GM19328 (cell line): ENCODE data around the gene CYFIP1.

ENCODE experiments used
- ATAC-seq: cut with Tn5 transposase; IDR thresholded peaks from one replicate; pipeline ENCODE4 v1.9.1; 2021; ENCODE audit warnings: mild to moderate bottlenecking, moderate library complexity; ENCODE audit not compliant: unreplicated experiment

CYFIP1 gene

GRCh38 chr15:22892333-22892732, 87.8 kb downstream of the CYFIP1 start:
- no peak for ATAC-seq

- ATAC-seq, result no peak
Observed at GRCh38 chr15:22891426-22892210, 88.5 kb downstream of the CYFIP1 start.

- ATAC-seq, result no peak
Observed at GRCh38 chr15:22890296-22890695, 89.9 kb downstream of the CYFIP1 start.

DNA sequence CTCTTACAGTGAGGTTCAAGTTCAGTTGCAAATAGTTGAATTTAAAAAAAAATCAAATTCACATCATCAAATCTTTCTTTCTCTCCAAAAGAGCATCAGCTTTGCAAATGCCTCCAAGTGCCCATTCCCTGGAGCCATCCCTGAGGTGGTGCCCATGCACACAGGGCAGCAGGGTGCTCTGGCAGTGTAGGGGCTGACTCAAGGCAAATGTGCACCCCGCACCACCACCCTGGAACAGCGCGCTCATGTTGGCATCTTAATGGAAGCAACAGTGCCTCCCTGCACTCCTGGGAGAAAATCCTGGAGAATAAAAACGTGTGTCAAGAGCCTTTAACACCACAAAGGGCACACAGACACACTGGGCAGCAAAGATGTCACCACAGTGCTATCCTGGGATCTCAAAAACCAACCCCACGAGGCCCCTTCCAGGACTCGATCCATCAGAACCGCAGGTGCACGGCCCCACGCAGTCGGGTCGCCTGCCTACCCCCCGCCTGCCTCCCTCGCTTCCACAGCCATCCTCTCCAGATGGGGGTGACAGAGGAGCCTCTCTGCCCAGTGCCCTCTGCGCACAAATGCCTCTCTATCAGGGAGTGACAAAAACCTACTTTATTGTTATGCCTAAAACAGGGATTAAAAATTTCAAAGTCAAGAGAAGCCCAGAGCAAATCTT, 90.9 kb downstream of the CYFIP1 start:
- ATAC-seq, result no peak

DNA sequence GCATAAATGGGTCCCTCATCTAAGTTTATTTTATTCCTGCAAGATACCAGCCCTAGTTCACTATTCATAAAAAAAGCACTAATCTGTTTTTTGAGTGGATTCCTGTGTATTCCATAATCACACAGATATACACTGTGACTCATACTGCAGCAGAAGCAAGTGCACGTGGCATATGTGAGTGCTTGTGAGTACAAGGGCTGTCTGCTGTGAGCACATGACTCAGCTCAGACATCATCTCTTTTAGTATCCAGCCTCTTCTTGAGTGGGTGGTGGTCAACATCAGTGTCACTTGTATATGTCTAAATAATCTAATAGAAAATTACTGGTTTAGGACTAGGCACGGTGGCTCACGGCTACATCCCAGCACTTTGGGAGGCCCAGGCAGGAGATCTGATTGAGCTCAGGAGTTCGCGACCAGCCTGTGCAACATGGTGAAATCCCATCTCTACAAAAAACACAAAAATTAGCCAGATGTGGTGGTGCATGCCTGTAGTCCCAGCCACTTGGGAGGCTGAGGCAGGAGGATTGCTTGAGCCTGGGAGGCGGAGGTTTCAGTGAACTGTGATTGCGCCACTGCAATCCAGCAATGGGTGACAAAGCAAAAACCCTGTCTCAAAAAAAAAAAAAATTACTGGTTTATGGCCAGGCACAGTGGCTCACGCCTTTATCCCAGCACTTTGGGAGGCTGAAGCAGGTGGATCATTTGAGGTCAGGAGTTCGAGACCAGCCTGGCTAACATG, 91.9 kb downstream of the CYFIP1 start:
- ATAC-seq, result no peak

GRCh38 chr15:22887157-22887951, 92.8 kb downstream of the CYFIP1 start:
- ATAC-seq, result no peak

GRCh38 chr15:22885120-22885519, 95.0 kb downstream of the CYFIP1 start:
- ATAC-seq, result no peak

DNA sequence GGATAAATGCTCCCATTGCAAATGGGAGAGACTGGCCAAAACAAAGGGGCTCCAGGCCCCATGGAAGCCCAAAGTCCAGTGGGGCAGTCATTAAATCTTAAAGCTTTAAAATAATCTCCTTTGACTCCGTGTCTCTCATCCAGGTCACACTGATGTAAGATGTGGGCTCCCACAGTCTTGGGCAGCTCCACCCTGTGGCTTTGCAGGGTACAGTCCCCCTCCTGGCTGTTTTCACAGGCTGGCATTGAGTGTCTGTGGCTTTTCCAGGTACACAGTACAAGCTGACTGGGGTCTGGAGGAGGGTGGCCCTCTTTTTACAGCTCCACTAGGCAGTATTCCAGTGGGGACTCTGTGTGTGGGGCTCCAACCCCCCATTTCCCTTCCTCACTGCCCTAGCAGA, 95.8 kb downstream of the CYFIP1 start:
- ATAC-seq, result no peak

DNA sequence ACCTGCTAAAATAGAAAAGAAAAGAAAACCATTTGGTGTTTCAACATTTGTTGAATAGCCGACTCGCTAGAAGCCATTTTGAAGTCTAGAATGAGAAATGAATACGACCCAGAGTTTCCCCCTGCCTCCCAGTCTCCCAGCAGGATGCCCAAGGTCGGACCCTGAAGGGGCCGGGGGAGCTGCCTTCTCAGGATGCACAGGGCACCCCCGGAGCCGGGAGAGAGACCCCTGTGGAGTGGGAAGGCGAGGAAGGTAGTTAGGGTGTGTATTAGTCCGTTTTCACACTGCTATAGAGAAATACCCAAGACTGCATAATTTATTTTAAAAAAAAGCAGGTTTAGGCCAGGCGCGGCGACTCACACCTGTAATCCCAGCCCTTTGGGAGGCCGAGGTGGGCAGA, 97.0 kb downstream of the CYFIP1 start:
- no peak for ATAC-seq

- ATAC-seq, result no peak
Observed at GRCh38 chr15:22881739-22882440, 98.3 kb downstream of the CYFIP1 start.

- no peak for ATAC-seq
Observed at GRCh38 chr15:22880981-22881738, 99.0 kb downstream of the CYFIP1 start.

- ATAC-seq, result no peak
Observed at GRCh38 chr15:22880068-22880980, 99.8 kb downstream of the CYFIP1 start.

DNA sequence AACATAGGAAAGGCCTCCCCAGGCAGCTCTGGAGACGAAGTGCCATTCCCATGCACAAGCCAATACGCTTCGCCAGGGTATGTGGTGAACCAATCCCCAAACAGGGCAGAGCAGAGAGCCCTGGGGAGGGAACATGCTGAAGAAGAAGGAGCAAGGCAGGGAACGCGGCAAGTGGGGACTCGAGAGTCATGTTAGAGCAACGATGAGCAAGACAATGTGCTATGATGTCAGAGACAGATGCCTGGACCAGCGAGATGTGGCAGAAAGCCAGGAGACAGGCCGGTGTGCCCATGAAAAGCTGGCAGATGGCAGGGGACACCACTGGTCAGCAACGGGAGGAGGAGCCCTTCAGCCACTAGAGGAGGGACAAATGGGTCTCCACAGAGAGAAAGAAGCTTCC, 102.1 kb downstream of the CYFIP1 start:
- no peak for ATAC-seq

DNA sequence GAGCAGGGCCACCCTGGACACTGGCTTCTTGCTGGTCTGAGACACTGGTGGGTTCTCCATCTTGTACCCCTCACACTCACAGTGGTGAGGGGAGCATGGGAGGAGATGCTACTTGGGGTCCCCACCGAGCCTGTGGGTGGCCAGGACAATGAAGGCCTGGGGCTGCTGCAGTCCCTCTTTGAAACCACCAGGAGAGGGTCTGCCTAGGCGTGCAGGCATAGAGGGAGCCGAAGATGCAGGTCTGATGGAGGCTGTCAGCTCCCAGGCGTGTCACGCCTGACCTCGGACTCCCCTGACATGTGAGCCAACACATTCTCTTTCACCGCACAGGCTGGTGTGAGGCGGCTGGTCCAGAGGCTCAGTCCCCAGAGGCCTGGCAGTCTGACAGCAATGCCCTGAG, 102.6 kb downstream of the CYFIP1 start:
- ATAC-seq, result no peak

DNA sequence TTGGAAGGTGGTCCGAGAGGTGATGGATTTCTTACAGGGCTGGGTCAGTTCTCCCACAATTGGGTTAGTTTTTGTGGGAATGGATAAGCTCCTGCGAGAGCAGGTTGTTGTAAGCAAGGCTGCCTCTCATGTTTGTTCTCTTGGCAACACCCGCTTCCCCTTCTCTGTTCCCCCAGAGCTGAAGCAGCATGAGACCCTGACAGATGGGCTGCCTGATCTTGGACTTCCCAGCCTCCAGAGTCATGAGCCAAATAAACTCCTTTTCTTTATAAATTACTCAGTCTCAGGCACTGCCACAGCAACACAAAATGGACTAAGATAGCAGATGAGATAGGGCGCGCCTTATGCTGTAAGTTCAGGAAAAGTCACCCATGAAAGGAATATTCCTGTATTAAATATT, 103.1 kb downstream of the CYFIP1 start:
- no peak for ATAC-seq

- no peak for ATAC-seq
Observed at GRCh38 chr15:22874966-22875365, 105.2 kb downstream of the CYFIP1 start.

DNA sequence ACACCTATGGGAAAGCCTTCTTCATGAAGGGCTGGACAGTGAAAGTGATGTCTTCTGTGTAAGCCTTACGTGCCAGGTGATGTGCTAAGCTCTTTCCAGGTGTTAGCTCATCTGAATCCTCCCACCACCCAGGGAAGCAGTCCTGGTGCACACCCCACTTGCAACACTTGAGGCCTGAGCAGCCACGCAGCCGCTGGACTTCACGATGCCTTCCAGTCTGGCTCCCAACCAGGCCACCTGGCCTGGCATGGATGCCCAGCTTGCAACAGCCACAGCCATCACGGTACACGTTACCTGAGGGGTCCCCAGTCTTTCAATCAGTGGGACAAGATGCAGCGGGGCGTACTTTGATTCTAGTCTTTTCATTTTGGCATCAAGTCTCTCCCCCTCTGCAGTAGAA, 105.9 kb downstream of the CYFIP1 start:
- no peak for ATAC-seq

GRCh38 chr15:22873841-22874240, 106.3 kb downstream of the CYFIP1 start:
- no peak for ATAC-seq
